Activated T-cell treated with anti-CD3 and anti-CD28 coated beads, Interleukin-2, amount 50 U/mL, for 72 hours (primary cell): ENCODE data around the gene RYK. TPM values are rescaled to one million over a fixed set of nuclear protein-coding genes. Genes with fewer than 3 reads are reported as not detected.
"Not testable (repeated sequence)": the region's sequence is repeated elsewhere in the genome, so short reads cannot be mapped to it uniquely, and the experiment has no call there.

Experiments used
- ATAC-seq, 2 donors: fragments of 150-1000 bp; cut with Tn5 transposase; replicated peaks in 1 of 2; 2 replicates each; pipeline ENCODE4 v1.10.0; 2021; ENCODE audit warnings: moderate library complexity in 2 of 2, mild to moderate bottlenecking in 1 of 2
- DNase-seq, 2 donors: peaks; one replicate each; pipeline ENCODE4 v3.0.0; 2021 to 2022; ENCODE audit warnings: mixed read lengths in 1 of 2
- H3K27ac Mint-ChIP-seq: one replicate; pipeline ENCODE4 v1.8.0; 2022; ENCODE audit warnings: mild to moderate bottlenecking, moderate library complexity, mixed read lengths
- H3K27me3 Mint-ChIP-seq: one replicate; pipeline ENCODE4 v1.8.0; 2022; ENCODE audit warnings: low read depth, mixed read lengths
- H3K36me3 Mint-ChIP-seq, 2 donors: one replicate each; pipeline ENCODE4 v1.8.0; 2022; ENCODE audit warnings: mixed read lengths in 2 of 2, mild to moderate bottlenecking in 1 of 2; ENCODE audit not compliant: insufficient read depth in 2 of 2
- H3K4me1 Mint-ChIP-seq: one replicate; pipeline ENCODE4 v1.8.0; 2022; ENCODE audit warnings: low read depth, mixed read lengths
- H3K4me3 Mint-ChIP-seq, 2 donors: one replicate each; pipeline ENCODE4 v1.8.0; 2022; ENCODE audit warnings: mild to moderate bottlenecking in 2 of 2, mixed read lengths in 2 of 2, moderate library complexity in 2 of 2
- H3K9me3 Mint-ChIP-seq, 2 donors: one replicate each; pipeline ENCODE4 v1.8.0; 2022; ENCODE audit warnings: mixed read lengths in 2 of 2
- total RNA-seq, 2 donors: library from RNA; stranded (reverse); gene quantifications; one replicate each; pipeline ENCODE4 v1.2.3, GENCODE V29; 2022

The RYK gene
- total RNA-seq, 2 donors from 2014 or later = 18.1 to 23.5 TPM

GRCh38 chr3:134279466-134279865, 28.8 kb upstream of the RYK start:
- peaks cover 0 to 4% of the 10 kb centered on the region in 2 donors for H3K36me3 Mint-ChIP-seq
- H3K9me3 Mint-ChIP-seq = peaks cover 0 to 6% of the 10 kb centered on the region in 2 donors
- H3K27ac Mint-ChIP-seq = no peak overlapping the region
- DNase-seq = no peak
- H3K4me3 Mint-ChIP-seq = no peak overlapping the region
- H3K4me1 Mint-ChIP-seq = no peaks in the 10 kb centered on the region
- H3K27me3 Mint-ChIP-seq = peaks cover 78% of the 10 kb centered on the region
- no peak for ATAC-seq

- peaks cover 92% of the 10 kb centered on the region for H3K27me3 Mint-ChIP-seq
- H3K4me3 Mint-ChIP-seq = no peak overlapping the region
- peaks cover 0 to 7% of the 10 kb centered on the region in 2 donors for H3K36me3 Mint-ChIP-seq
- H3K4me1 Mint-ChIP-seq = no peaks in the 10 kb centered on the region
- DNase-seq (no peak), ATAC-seq (no peak)
- H3K27ac Mint-ChIP-seq = no peak overlapping the region
- H3K9me3 Mint-ChIP-seq = peaks cover 2 to 11% of the 10 kb centered on the region in 2 donors
Observed at GRCh38 chr3:134277066-134277660, 26.5 kb upstream of the RYK start.

- Mint-ChIP-seq H3K4me3 (no peak overlapping the region), H3K9me3 (peaks cover 2 to 11% of the 10 kb centered on the region in 2 donors), H3K4me1 (no peaks in the 10 kb centered on the region), H3K27ac (no peak overlapping the region), H3K27me3 (peaks cover 95% of the 10 kb centered on the region), H3K36me3 (peaks cover 0 to 7% of the 10 kb centered on the region in 2 donors)
- ATAC-seq (no peak), DNase-seq (no peak)
Observed at GRCh38 chr3:134276086-134276485, 25.4 kb upstream of the RYK start.

DNA sequence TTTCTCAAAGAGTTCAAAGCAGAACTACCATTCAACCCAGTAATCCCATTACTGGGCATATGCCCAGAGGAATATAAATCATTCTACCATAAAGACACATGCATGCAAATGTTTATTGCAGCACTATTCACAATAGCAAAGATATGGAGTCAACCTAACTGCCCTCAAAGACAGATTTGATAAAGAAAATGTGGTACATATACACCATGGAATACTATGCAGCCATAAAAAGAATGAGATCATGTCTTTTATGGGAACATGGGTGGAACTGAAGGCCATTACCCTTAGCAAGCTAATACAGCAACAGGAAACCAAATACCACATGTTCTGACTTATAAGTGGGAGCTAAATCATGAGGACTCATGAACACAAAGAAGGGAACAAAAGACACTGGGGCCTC, 24.5 kb upstream of the RYK start:
- not testable (repeated sequence) for ATAC-seq

GRCh38 chr3:134274571-134274970, 23.9 kb upstream of the RYK start:
- no peak for ATAC-seq
- Mint-ChIP-seq H3K27me3 (peaks cover 85% of the 10 kb centered on the region), H3K27ac (no peak overlapping the region), H3K9me3 (peaks cover 2 to 11% of the 10 kb centered on the region in 2 donors), H3K4me1 (no peaks in the 10 kb centered on the region), H3K4me3 (no peak overlapping the region), H3K36me3 (peaks cover 0 to 7% of the 10 kb centered on the region in 2 donors)
- no peak for DNase-seq

More for the DNA sequence above, 24.5 kb upstream of the RYK start:
- not testable (repeated sequence) for H3K4me1 Mint-ChIP-seq, DNase-seq, H3K27ac Mint-ChIP-seq, H3K36me3 Mint-ChIP-seq, H3K4me3 Mint-ChIP-seq
- Mint-ChIP-seq H3K27me3 (peaks cover 90% of the 10 kb centered on the region), H3K9me3 (peaks cover 2 to 11% of the 10 kb centered on the region in 2 donors)

- Mint-ChIP-seq H3K27ac (no peak overlapping the region), H3K4me3 (no peak overlapping the region), H3K9me3 (no peaks in the 10 kb centered on the region), H3K4me1 (no peaks in the 10 kb centered on the region), H3K36me3 (no peaks in the 10 kb centered on the region), H3K27me3 (peaks cover 70% of the 10 kb centered on the region)
- ATAC-seq = no peak
- DNase-seq = no peak
Observed at GRCh38 chr3:134267996-134268395, 17.3 kb upstream of the RYK start.

GRCh38 chr3:134260987-134261386, 10.3 kb upstream of the RYK start:
- H3K4me3 Mint-ChIP-seq = no peak overlapping the region
- ATAC-seq (no peak), DNase-seq (no peak)
- peaks cover 0 to 2% of the 10 kb centered on the region in 2 donors for H3K9me3 Mint-ChIP-seq
- H3K4me1 Mint-ChIP-seq = peaks cover 6% of the 10 kb centered on the region
- H3K36me3 Mint-ChIP-seq = no peaks in the 10 kb centered on the region
- H3K27me3 Mint-ChIP-seq = peaks cover 63% of the 10 kb centered on the region
- no peak overlapping the region for H3K27ac Mint-ChIP-seq

- peaks cover 21% of the 10 kb centered on the region for H3K4me1 Mint-ChIP-seq
- H3K36me3 Mint-ChIP-seq = no peaks in the 10 kb centered on the region
- DNase-seq (no peak), ATAC-seq (no peak)
- peaks cover 58% of the 10 kb centered on the region for H3K27me3 Mint-ChIP-seq
- no peak overlapping the region for H3K4me3 Mint-ChIP-seq
- H3K9me3 Mint-ChIP-seq = peaks cover 0 to 2% of the 10 kb centered on the region in 2 donors
- H3K27ac Mint-ChIP-seq = no peak overlapping the region
Observed at GRCh38 chr3:134258761-134259347, 8.2 kb upstream of the RYK start.

GRCh38 chr3:134255404-134255803, 4.7 kb upstream of the RYK start:
- H3K9me3 Mint-ChIP-seq = no peaks in the 10 kb centered on the region
- H3K27me3 Mint-ChIP-seq = peaks cover 36% of the 10 kb centered on the region
- H3K27ac Mint-ChIP-seq = no peak overlapping the region
- no peak overlapping the region for H3K4me3 Mint-ChIP-seq
- DNase-seq (no peak), ATAC-seq (no peak)
- H3K4me1 Mint-ChIP-seq = peaks cover 43% of the 10 kb centered on the region
- H3K36me3 Mint-ChIP-seq = no peaks in the 10 kb centered on the region

DNA sequence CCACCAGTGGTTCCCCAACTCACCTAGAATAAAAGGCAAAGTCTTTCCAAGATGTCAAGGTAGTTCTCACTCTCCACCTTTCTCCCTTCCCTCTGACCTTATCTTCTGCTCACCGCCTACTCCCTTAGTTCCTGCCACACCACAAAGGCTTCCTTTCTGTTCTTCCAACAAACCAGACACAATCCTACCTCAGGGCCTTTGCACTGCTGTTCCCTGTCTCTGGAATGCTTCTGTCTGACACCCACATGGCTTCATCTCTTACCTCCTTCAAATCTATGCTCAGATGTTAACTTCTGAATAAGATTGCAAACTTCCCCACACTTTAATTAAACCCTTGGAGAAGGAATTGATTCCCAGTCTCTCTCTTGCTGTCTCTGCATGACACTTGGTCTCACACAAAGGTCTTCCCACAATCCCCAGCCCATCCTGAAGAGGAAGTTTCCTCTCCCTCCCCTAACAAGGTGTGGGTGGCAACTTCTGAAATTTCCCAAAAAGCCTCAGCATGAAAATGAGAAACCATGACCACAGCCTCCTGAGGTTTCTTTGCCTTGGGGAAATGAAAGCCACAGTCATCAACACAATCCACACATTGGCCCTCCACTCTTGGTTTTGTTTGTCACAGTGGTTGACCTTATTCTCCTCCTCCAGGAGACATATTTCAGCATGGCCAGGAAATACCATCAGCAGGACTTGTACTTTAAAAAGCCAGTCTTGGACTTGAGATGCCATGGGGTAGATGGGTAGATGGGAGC, 3.0 kb upstream of the RYK start:
- H3K9me3 Mint-ChIP-seq = no peaks in the 10 kb centered on the region
- H3K4me3 Mint-ChIP-seq = peak overlapping the region; percentile 7 to 38
- H3K36me3 Mint-ChIP-seq = peaks cover 0 to 2% of the 10 kb centered on the region in 2 donors
- H3K27ac Mint-ChIP-seq = peak overlapping the region; percentile 3
- peaks cover 25% of the 10 kb centered on the region for H3K27me3 Mint-ChIP-seq
- peak; percentile 14 to 23 for DNase-seq
- ATAC-seq = no peak
- H3K4me1 Mint-ChIP-seq = peaks cover 54% of the 10 kb centered on the region

DNA sequence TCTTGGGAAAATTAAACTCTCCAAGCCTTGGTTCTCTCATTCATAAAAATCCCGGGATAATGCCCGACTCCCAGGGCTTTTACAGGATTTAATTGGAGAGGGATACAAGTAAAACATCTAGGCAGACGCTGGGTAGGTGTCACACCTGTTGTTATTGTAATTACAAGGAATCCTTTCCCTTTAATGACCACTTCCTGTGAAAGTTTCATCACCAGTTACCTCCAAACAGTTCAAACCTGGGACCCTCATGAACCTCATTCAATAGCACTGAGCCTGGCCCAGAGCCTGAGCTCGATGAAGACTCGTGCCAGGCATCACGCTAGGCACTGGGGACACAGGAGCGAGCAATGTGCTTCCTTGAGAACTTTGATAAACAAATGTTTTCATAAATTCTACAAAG, 2.1 kb upstream of the RYK start:
- peaks cover 22% of the 10 kb centered on the region for H3K27me3 Mint-ChIP-seq

DNA sequence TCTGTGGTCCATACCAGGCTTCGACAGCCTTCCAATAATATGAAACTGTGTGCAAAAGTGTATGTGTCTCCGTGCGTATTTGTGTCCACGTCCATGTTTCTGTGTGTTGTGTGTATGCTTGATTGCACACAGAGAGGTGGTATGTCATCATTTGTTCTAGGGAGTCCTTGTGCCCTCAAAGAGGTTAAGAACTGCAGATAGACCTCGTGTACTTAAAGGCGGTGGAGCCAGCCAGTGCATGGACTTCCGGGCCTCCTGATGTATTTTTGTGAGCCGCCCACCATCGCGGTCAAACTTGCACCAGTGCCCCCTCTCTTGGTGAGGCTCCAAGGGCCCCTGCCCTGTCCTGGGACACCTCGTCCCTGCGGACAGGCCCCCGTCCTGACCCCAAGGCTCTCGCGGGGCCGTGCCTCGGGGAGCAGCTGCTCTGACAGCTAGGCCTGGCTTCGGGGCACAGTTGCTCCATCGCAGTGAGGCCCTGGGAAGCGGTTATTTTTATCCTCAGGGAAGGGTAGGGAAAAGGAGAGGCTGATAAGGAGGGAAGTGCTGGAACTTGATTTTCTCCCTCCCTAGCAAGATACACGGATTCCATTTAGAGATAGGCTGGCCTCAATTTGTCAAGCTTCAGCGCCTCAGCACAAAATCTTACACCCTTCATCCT, 1.2 kb upstream of the RYK start:
- Mint-ChIP-seq H3K27me3 (peaks cover 22% of the 10 kb centered on the region), H3K4me3 (peak overlapping the region; percentile 70 to 84), H3K9me3 (no peaks in the 10 kb centered on the region), H3K4me1 (peaks cover 68% of the 10 kb centered on the region), H3K36me3 (peaks cover 2 to 3% of the 10 kb centered on the region in 2 donors), H3K27ac (peak overlapping the region; percentile 56)
- ATAC-seq (no peak), DNase-seq (no peak)

More for the DNA sequence above, 2.1 kb upstream of the RYK start:
- ATAC-seq (no peak), DNase-seq (no peak)
- peaks cover 63% of the 10 kb centered on the region for H3K4me1 Mint-ChIP-seq
- H3K27ac Mint-ChIP-seq = no peak overlapping the region
- no peaks in the 10 kb centered on the region for H3K9me3 Mint-ChIP-seq
- H3K4me3 Mint-ChIP-seq = no peak overlapping the region
- peaks cover 0 to 2% of the 10 kb centered on the region in 2 donors for H3K36me3 Mint-ChIP-seq
